Osteoblast (primary cell): ENCODE data around the gene IGFBP4. TPM values are rescaled to one million over a fixed set of nuclear protein-coding genes. Genes with fewer than 3 reads are reported as not detected.

ENCODE experiments used
- DNase-seq: peaks from one replicate; pipeline ENCODE4 v3.0.0; 2011; ENCODE audit warnings: low spot score, mixed read lengths; ENCODE audit not compliant: insufficient read length; ENCODE audit errors: missing footprints
- H2AFZ ChIP-seq: 2 replicates; pipeline ENCODE4 v1.6.0; 2011; ENCODE audit warnings: mild to moderate bottlenecking, low read length
- H3K27ac ChIP-seq: 2 replicates; pipeline ENCODE4 v1.5.1; 2011; ENCODE audit warnings: mild to moderate bottlenecking, low read depth, low read length, moderate library complexity
- H3K27me3 ChIP-seq: 2 replicates; pipeline ENCODE4 v1.6.0; 2012; ENCODE audit warnings: mild to moderate bottlenecking, control low read depth, inconsistent platforms, low read length, moderate library complexity; ENCODE audit not compliant: insufficient read depth
- H3K36me3 ChIP-seq: 2 replicates; pipeline ENCODE4 v1.5.1; 2011; ENCODE audit warnings: mild to moderate bottlenecking, low read length, control low read depth, moderate library complexity; ENCODE audit not compliant: insufficient read depth
- H3K4me1 ChIP-seq: 2 replicates; pipeline ENCODE4 v1.5.1; 2011; ENCODE audit warnings: mild to moderate bottlenecking, low read length, control low read depth, moderate library complexity; ENCODE audit not compliant: insufficient read depth
- H3K4me2 ChIP-seq: 2 replicates; pipeline ENCODE4 v1.6.0; 2011; ENCODE audit warnings: mild to moderate bottlenecking, low read length; ENCODE audit not compliant: insufficient read depth
- H3K4me3 ChIP-seq: fragments of 200-600 bp; sonication (generic); 3 replicates; pipeline ENCODE4 v1.5.1; 2012; ENCODE audit warnings: mild to moderate bottlenecking, low read length, inconsistent platforms; ENCODE audit not compliant: insufficient read depth
- H3K79me2 ChIP-seq: 2 replicates; pipeline ENCODE4 v1.6.0; 2012; ENCODE audit warnings: mild to moderate bottlenecking, low read length, control low read depth, inconsistent platforms; ENCODE audit not compliant: insufficient read depth
- H3K9me3 ChIP-seq: 2 replicates; pipeline ENCODE4 v1.5.1; 2011; ENCODE audit warnings: low read depth, low read length, control low read depth
- H4K20me1 ChIP-seq: 2 replicates; pipeline ENCODE4 v1.6.0; 2012; ENCODE audit warnings: mild to moderate bottlenecking, low read length, control low read depth; ENCODE audit not compliant: insufficient read depth
- total RNA-seq: library from RNA; depleted of rRNA; stranded (reverse); fragments of >200 nt; gene quantifications from 2 replicates; pipeline ENCODE4 v1.2.3, GENCODE V29; 2012
- TF ChIP-seq, protein P1 (sequence below): IDR thresholded peaks from 2 replicates; pipeline ENCODE4 v1.5.1; 2011; ENCODE audit warnings: mild to moderate bottlenecking, low read depth, low read length, moderate library complexity; ENCODE audit errors: extremely low read depth

IGFBP4 gene
- total RNA-seq, 1 donor = 666 TPM

- Histone ChIP-seq H3K27me3 (no peaks in the 10 kb centered on the region), H3K36me3 (peaks cover 62% of the 10 kb centered on the region), H3K4me2 (peak overlapping the region; percentile 74), H3K79me2 (peaks cover 77% of the 10 kb centered on the region), H3K27ac (peak overlapping the region; percentile 75), H2AFZ (no peak overlapping the region), H3K4me3 (peak overlapping the region; percentile 92), H3K9me3 (no peaks in the 10 kb centered on the region), H3K4me1 (peaks cover 59% of the 10 kb centered on the region), H4K20me1 (peaks cover 66% of the 10 kb centered on the region)
- TF ChIP-seq, protein P1, sequence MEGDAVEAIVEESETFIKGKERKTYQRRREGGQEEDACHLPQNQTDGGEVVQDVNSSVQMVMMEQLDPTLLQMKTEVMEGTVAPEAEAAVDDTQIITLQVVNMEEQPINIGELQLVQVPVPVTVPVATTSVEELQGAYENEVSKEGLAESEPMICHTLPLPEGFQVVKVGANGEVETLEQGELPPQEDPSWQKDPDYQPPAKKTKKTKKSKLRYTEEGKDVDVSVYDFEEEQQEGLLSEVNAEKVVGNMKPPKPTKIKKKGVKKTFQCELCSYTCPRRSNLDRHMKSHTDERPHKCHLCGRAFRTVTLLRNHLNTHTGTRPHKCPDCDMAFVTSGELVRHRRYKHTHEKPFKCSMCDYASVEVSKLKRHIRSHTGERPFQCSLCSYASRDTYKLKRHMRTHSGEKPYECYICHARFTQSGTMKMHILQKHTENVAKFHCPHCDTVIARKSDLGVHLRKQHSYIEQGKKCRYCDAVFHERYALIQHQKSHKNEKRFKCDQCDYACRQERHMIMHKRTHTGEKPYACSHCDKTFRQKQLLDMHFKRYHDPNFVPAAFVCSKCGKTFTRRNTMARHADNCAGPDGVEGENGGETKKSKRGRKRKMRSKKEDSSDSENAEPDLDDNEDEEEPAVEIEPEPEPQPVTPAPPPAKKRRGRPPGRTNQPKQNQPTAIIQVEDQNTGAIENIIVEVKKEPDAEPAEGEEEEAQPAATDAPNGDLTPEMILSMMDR = no peak
- DNase-seq = peak; percentile 93
These were observed 2.7 kb downstream of the IGFBP4 start for GRCh38 chr17:40445751-40446468.

DNA sequence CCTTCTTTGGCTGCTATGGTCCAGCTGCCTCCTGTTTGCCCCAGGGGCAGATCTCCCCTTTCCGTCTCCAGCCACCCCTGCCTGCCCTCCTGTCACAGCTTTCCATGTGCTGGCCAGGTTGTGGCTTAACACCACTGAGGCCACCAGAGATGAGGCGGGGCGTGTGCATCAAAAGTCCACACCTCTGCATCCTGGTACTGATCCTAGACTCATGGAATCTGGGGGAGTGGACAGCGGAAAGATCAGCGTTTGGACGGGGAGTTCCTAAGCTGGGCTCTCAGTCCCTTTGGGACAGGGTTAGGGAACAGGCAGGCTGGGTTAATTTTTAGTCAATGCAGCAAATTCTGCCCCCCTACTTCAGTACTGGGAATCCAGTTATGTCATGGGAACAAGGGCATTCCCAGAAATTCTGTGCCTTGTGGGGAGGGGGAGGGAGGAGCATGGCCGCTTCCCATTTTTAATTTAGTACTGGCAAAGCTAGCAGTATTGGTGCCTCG is 3.9 kb downstream of the IGFBP4 start:
- peak; percentile 71 for DNase-seq
- peak overlapping the region; percentile 92 for H3K4me3 ChIP-seq
- H3K27ac ChIP-seq = peak overlapping the region; percentile 68
- peaks cover 79% of the 10 kb centered on the region for H4K20me1 ChIP-seq
- TF ChIP-seq, protein P1 = no peak
- H3K79me2 ChIP-seq = peaks cover 87% of the 10 kb centered on the region
- no peak overlapping the region for H2AFZ ChIP-seq
- peaks cover 72% of the 10 kb centered on the region for H3K4me1 ChIP-seq
- H3K27me3 ChIP-seq = no peaks in the 10 kb centered on the region
- peak overlapping the region; percentile 74 for H3K4me2 ChIP-seq
- no peaks in the 10 kb centered on the region for H3K9me3 ChIP-seq
- peaks cover 75% of the 10 kb centered on the region for H3K36me3 ChIP-seq

DNA sequence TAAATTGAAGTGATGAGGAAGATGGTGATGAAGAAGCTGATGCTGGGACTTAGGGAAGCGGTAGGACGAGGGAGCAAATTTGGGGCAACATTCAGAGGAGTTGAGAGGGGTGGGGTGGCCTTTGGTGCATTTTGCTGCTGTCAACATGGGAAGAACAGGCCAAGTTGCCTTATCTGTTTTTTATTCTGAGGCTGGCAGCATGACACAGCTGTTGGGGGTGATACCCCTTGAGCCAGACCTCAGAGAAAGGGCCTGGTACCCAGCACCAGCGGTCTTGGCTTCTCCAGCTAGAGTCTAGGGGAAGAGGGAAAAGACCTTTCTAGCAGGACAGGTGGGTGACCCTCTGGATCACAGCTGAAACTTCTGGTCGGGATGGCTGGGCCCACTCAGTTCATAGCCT is 4.6 kb downstream of the IGFBP4 start:
- TF ChIP-seq, protein P1 = no peak
- peaks cover 72% of the 10 kb centered on the region for H3K4me1 ChIP-seq
- no peak overlapping the region for H2AFZ ChIP-seq
- peaks cover 90% of the 10 kb centered on the region for H3K79me2 ChIP-seq
- H3K36me3 ChIP-seq = peaks cover 81% of the 10 kb centered on the region
- peak overlapping the region; percentile 92 for H3K4me3 ChIP-seq
- peak overlapping the region; percentile 68 for H3K27ac ChIP-seq
- H3K9me3 ChIP-seq = no peaks in the 10 kb centered on the region
- no peaks in the 10 kb centered on the region for H3K27me3 ChIP-seq
- peaks cover 84% of the 10 kb centered on the region for H4K20me1 ChIP-seq
- no peak for DNase-seq
- H3K4me2 ChIP-seq = peak overlapping the region; percentile 74

DNA sequence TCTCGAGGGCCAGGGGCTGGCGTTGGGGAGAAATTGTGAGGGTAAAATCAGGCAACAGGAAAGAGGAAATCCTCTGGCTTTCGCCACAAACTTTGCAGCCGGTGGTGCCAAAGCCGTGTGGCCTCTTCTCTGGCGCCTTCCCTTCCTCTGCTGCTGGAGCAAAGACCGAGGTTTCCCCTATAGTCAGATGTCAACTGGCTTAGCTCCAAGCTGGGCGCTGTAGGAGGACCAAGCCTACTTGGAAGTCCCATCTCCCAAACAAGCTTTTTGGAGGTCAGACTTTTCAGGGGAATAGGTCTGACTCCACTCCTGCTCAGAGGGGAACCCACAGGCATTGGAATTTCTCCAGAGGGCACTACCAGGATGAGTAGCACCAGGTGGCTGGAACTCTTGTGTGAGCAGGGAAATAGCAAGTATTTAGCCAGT is 5.0 kb downstream of the IGFBP4 start:
- H4K20me1 ChIP-seq = peaks cover 88% of the 10 kb centered on the region
- peak overlapping the region; percentile 74 for H3K4me2 ChIP-seq
- no peaks in the 10 kb centered on the region for H3K27me3 ChIP-seq
- DNase-seq = no peak
- peak overlapping the region; percentile 68 for H3K27ac ChIP-seq
- H3K36me3 ChIP-seq = peaks cover 85% of the 10 kb centered on the region
- no peak overlapping the region for H2AFZ ChIP-seq
- peaks cover 75% of the 10 kb centered on the region for H3K4me1 ChIP-seq
- no peaks in the 10 kb centered on the region for H3K9me3 ChIP-seq
- peaks cover 93% of the 10 kb centered on the region for H3K79me2 ChIP-seq
- TF ChIP-seq, protein P1 = no peak
- H3K4me3 ChIP-seq = peak overlapping the region; percentile 92
